Sciatic nerve (tissue), 2 donors: ENCODE data around the gene MNAT1. TPM values are rescaled to one million over a fixed set of nuclear protein-coding genes. Genes with fewer than 3 reads are reported as not detected.
"Not testable (repeated sequence)": the region's sequence is repeated elsewhere in the genome, so short reads cannot be mapped to it uniquely, and the experiment has no call there.

ENCODE experiments used
- ATAC-seq: fragments of 200-7000 bp; cut with Tn5 transposase; one replicate; pipeline ENCODE4 v1.9.1; 2020; ENCODE audit warnings: mild to moderate bottlenecking, moderate library complexity
- DNase-seq: peaks from one replicate; pipeline ENCODE4 v3.0.0-alpha.2; 2020; ENCODE audit warnings: low spot score
- intact Hi-C: fragments of 100-400 bp; cut with DNase I; formaldehyde crosslinking; loops from one replicate; pipeline ENCODE4 v1.14.2; 2022
- total RNA-seq: library from RNA; stranded (reverse); fragmentation: NEBNext Ultra II Directional; extraction: Animal tissue kit (Norgen Biotek cat#: 25700); gene quantifications from one replicate; pipeline ENCODE4 v1.2.1, GENCODE V29; 2021
- donor health status: DM: no; HTN: no; CAD: no.
- donor health status: DM: no; HTN: no; CAD: no.

Gene MNAT1
- total RNA-seq = 39.9 TPM

GRCh38 chr14:60734465-60735242 lies at the start of gene MNAT1:
Gene MNAT1, plus strand, starts transcription at chr14:60734761. Its CDS starts 102 bp downstream, at chr14:60734863.
- ATAC-seq (peak; percentile 94), DNase-seq (peak; percentile 80)
- intact Hi-C loops = no loop called here

DNA sequence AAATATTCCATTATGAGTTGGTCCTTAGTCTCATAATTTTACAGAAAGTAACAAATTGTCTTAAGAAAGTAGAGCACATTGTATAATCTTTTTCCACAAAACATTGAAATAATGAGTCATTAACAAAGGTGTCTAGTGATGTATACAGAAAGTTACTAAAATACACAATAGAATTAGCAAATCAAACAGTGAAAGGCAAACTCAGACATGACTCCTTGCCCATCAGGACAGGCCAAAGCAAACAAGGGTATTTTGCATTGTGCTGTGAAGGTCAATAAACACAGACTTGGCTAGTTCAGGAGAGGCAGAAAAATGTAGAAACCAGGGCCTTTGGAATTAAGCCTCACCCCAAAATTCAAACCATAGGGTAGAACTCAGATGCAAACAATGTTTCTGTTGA lies 47.7 kb upstream of the MNAT1 start:
- no peak for ATAC-seq
- intact Hi-C loops = no loop called here

GRCh38 chr14:60691383-60692113 lies 43.0 kb upstream of the MNAT1 start:
- ATAC-seq (no peak), DNase-seq (no peak)
- intact Hi-C loops = no loop called here

More for the DNA sequence above, 47.7 kb upstream of the MNAT1 start:
- no peak for DNase-seq

- no peak for DNase-seq
- intact Hi-C loops = no loop called here
- no peak for ATAC-seq
These were observed 39.2 kb upstream of the MNAT1 start for GRCh38 chr14:60695327-60695726.

DNA sequence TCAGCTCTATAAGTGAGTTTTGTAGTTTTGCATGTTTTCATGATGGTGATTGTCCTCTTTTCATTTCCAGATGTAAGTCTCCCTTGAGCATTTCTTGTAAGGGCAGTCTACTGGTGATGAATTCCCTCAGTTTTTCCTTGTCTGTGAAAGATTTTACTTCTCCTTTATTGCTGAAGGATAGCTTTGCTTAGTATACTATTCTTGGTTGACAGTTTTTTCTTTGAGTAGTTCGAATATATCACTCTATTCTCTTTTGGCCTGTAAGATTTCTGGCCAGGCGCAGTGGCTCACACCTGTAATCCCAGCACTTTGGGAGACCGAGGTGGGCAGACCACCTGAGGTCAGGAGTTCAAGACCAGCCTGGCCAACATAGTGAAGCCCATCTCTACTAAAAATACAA lies 34.0 kb upstream of the MNAT1 start:
- intact Hi-C loops = no loop called here

DNA sequence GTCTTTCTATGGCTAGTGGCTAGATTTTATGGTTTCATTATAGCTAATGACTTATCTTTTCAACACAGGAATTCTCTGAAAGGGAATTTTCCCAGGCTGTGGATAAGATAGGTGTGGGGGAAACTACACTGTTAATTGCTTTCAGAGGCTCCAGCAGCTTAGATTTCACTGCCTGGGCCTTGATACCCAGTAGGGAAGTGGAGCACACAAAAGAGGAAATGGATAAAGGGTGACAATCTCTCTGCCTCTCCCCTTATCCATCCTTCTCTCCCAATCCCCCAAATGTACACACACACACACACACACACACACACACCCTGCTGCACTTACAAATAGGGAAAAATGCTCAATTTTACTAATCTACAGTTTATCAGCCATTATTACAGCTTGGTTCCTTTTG lies 29.5 kb upstream of the MNAT1 start:
- no peak for DNase-seq
- no peak for ATAC-seq
- intact Hi-C loops = no loop called here

More for the DNA sequence above, 34.0 kb upstream of the MNAT1 start:
- ATAC-seq (no peak), DNase-seq (no peak)

DNA sequence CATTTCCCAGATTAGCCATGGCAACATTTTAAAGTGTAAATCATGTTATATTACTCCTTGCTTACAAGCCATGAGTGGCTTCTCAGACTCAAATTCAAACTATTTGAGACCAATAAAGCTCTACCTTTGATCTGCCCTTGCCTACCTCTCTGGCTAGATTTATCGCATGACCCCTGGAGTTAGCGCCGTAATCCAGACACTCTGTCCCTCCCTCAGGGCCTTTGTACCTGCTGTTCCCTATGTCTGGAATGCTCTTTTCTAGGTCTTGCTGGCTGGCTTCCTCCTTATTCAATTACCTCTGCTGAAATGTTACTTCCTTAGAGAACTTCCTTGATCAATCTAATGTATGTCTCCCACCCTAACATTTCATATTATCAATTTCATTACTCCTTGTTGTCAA lies 26.7 kb upstream of the MNAT1 start:
- DNase-seq (no peak), ATAC-seq (no peak)
- intact Hi-C loops = no loop called here

- DNase-seq (no peak), ATAC-seq (no peak)
- intact Hi-C loops = no loop called here
These were observed 24.1 kb upstream of the MNAT1 start for GRCh38 chr14:60710494-60710893.

DNA sequence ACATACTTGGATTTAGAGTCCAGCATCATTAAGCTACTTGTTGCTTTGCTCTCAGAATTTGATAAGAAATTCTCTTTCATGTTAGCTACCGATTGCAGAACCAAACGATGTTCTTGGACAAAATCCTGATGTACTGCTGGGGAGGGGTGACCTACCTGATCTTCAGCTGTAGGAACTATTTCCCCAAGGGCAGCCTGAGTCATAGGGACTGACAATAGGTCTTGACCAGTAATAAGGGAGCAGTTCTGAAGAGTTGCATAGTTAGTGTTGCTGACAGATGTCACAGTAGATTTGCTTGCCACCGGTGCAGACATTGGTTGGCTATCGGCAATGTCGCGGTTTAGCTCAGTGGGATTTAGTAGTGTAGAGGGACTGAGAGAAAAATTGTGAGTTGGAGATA lies 21.0 kb upstream of the MNAT1 start:
- DNase-seq (no peak), ATAC-seq (no peak)
- intact Hi-C loops = no loop called here

GRCh38 chr14:60720391-60720790 lies 14.2 kb upstream of the MNAT1 start:
- intact Hi-C loops = loop anchor here (10.0 kb wide), 1 partner anchor 66 kb away; no protein-coding TSS in a partner anchor
- ATAC-seq (no peak), DNase-seq (no peak)

GRCh38 chr14:60720962-60721325 lies 13.6 kb upstream of the MNAT1 start:
- no peak for ATAC-seq
- no peak for DNase-seq
- intact Hi-C loops = loop anchor here (10.0 kb wide), 1 partner anchor 66 kb away; no protein-coding TSS in a partner anchor

- intact Hi-C loops = loop anchor here (10.0 kb wide), 1 partner anchor 67 kb away; no protein-coding TSS in a partner anchor
- peak; percentile 48 for ATAC-seq
These were observed 13.0 kb upstream of the MNAT1 start for GRCh38 chr14:60721326-60722106.

DNA sequence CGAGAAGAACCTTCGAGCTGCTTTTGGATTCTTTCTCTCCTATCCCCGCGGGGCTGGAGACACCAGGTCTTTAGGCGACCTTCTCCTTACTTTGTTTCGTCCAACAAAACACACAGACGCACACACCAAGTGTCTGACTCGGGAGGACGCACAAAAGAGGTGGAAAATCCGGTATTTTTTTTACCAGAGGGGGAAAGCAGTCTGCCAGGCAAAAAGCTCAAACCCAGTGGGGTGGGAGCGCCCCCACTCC lies 12.5 kb upstream of the MNAT1 start:
- no peak for DNase-seq
- ATAC-seq = peak; percentile 3
- intact Hi-C loops = loop anchor here (10.0 kb wide), 1 partner anchor 67 kb away; no protein-coding TSS in a partner anchor

More at GRCh38 chr14:60721326-60722106, 13.0 kb upstream of the MNAT1 start:
- peak; percentile 64 for DNase-seq

GRCh38 chr14:60722357-60723115 lies 12.0 kb upstream of the MNAT1 start:
- peak; percentile 29 for ATAC-seq
- intact Hi-C loops = loop anchor here (10.0 kb wide), 1 partner anchor 68 kb away; no protein-coding TSS in a partner anchor
- DNase-seq = peak; percentile 58

GRCh38 chr14:60723116-60723906 lies 11.2 kb upstream of the MNAT1 start:
- intact Hi-C loops = loop anchor here (10.0 kb wide), 1 partner anchor 69 kb away; no protein-coding TSS in a partner anchor
- DNase-seq = peak; percentile 68
- ATAC-seq = peak; percentile 63

DNA sequence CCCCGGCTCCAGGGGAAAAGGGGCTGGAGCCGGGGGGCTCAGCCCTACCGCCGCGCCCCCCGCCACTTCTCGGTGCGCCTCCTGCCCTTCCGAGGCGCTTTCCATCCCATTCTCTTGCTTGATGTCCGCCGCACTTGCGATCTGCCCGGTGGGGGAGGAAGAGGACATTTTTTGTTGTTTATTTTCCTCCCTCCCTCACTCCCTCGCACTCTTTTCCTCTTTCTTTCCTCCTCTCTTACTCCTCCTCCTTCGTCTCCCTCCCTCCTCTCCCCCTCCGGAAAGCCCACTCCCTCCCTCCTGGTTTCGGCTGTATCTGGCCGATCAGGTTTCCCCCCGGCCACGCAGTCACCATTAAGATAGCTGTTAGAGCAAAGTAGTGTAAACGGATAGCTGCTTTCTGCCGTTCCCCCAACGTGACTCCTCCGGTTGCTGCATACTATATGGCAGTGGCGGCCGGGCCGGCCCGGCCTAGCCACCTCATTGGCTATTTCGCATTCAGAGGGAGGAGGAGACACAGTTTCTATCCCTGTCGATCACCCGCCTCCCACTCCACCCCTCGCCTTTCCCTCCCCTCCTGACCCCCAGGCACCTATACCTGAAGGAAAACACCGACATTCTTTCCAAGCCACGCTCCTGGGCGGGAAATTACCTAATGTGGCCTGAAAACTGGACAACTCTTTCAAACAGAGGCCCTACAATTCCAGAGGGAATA lies 10.5 kb upstream of the MNAT1 start, which contains the start of gene SIX4:
SIX4 (minus strand) TSS at position 445 of the 712 bp plus-strand sequence; CDS start at position 168, 277 bp downstream.
- intact Hi-C loops = loop anchor here (10.0 kb wide), 1 partner anchor 69 kb away; no protein-coding TSS in a partner anchor
- DNase-seq = peak; percentile 66
- ATAC-seq = peak; percentile 84

GRCh38 chr14:60731291-60731690 lies 3.3 kb upstream of the MNAT1 start:
- DNase-seq, ATAC-seq, intact Hi-C loops: not testable (repeated sequence)
